ENCODE results near the gene LRRC71. TPM values are rescaled to one million over a fixed set of nuclear protein-coding genes. Genes with fewer than 3 reads are reported as not detected.

LRRC71 gene
- total and polyA plus RNA-seq, 2 donors (not counting 1 experiment from before 2014, with no cell fraction given) = not detected

DNA sequence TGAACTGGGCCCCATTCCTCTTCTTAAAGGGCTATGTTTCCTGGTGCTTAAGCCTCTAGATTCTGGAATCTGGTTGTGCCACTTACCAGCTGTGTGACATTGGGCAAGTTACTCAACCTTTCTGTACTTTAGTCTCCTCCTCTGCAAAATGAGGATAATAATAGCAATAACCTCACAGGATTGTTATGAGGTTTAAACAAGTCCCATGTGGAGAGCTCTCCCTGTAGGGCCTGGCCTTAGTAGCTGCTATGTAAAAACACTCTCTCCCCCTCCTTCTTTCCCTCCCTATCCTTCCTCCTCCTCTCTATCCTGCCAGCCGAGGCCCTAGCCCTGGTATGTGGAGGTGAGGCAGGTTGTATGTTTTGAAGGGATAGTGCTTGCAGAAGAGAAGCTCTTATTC lies 35.1 kb upstream of the LRRC71 start:
- H3K27ac ChIP-seq (ENCODE audit: low read length in 2 of 2) = no peak overlapping the region
- POLR2A ChIA-PET = no interaction called here
- H3K4me1 ChIP-seq (ENCODE audit: control insufficient read depth in 2 of 2, insufficient read depth in 2 of 2, low read length in 2 of 2) = no peaks in the 10 kb centered on the region
- no peaks in the 10 kb centered on the region for H3K9me3 ChIP-seq (ENCODE audit: control extremely low read depth in 1 of 3, control insufficient read depth in 2 of 3, insufficient read depth in 1 of 3, low read length in 2 of 3)
- no peak overlapping the region for H3K4me3 ChIP-seq (ENCODE audit: control extremely low read depth in 1 of 5, extremely low read depth in 1 of 5, insufficient read depth in 1 of 5, low read depth in 2 of 5, low read length in 4 of 5)
- H4K20me1 ChIP-seq (ENCODE audit: control insufficient read depth, insufficient read depth, low read length, poor library complexity, severe bottlenecking) = no peaks in the 10 kb centered on the region
- no peak overlapping the region for H3K4me2 ChIP-seq (replicated peaks; ENCODE audit: low read depth, low read length, poor library complexity, severe bottlenecking)
- H3K4me1 Mint-ChIP-seq = peaks cover 3% of the 10 kb centered on the region
- H3K4me3 Mint-ChIP-seq = no peak overlapping the region
- CTCF ChIA-PET = interaction anchor here (1.8 kb wide), 1 partner anchor 196 kb away, joined by 6 read pairs; no protein-coding TSS in a partner anchor
- H3K36me3 ChIP-seq (replicated peaks in 1 of 2; ENCODE audit: control extremely low read depth in 1 of 2, control insufficient read depth in 1 of 2, extremely low read depth in 1 of 2, insufficient read depth in 2 of 2, low read length in 1 of 2) = no peaks in the 10 kb centered on the region
- no peak for ATAC-seq (ENCODE audit: low read depth)
- no peak overlapping the region for H3K9ac ChIP-seq (ENCODE audit: low read length)
- no peak for DNase-seq
- WGBS (ENCODE audit: insufficient coverage) = no CpG with 5 or more reads among the region's 1 CpG
- intact Hi-C loops (cut with micrococcal nuclease) = no loop called here
- no peak overlapping the region for H3K27ac Mint-ChIP-seq
- H3K27me3 ChIP-seq (replicated peaks in 1 of 4; ENCODE audit: control extremely low read depth in 1 of 4, control insufficient read depth in 3 of 4, insufficient read depth in 4 of 4, low read length in 3 of 4) = peaks cover 0 to 53% (median 8%) of the 10 kb centered on the region in 4 experiments
- peaks cover 63% of the 10 kb centered on the region for H3K27me3 Mint-ChIP-seq
- no peak overlapping the region for H2AFZ ChIP-seq (ENCODE audit: insufficient read depth, low read depth, low read length, poor library complexity, severe bottlenecking)
- no peaks in the 10 kb centered on the region for H3K79me2 ChIP-seq (ENCODE audit: control insufficient read depth, insufficient read depth, low read length)
- no peak for TF ChIP-seq CTCF (IDR thresholded peaks at IDR 0.05)
- TF ChIP-seq EZH2 (IDR thresholded peaks at IDR 0.05; ENCODE audit: borderline replicate concordance, insufficient read depth, low read depth, low read length, poor library complexity, severe bottlenecking) = no peak
- no peaks in the 10 kb centered on the region for H3K9me3 Mint-ChIP-seq (ENCODE audit: insufficient read depth)

- Histone ChIP-seq H3K4me2 (replicated peaks; ENCODE audit: low read depth, low read length, poor library complexity, severe bottlenecking) (no peak overlapping the region), H3K4me3 (ENCODE audit: control extremely low read depth in 1 of 5, extremely low read depth in 1 of 5, insufficient read depth in 1 of 5, low read depth in 2 of 5, low read length in 4 of 5) (no peak overlapping the region), H3K27me3 (replicated peaks in 1 of 4; ENCODE audit: control extremely low read depth in 1 of 4, control insufficient read depth in 3 of 4, insufficient read depth in 4 of 4, low read length in 3 of 4) (peaks cover 0 to 53% (median 9%) of the 10 kb centered on the region in 4 experiments), H3K9ac (ENCODE audit: low read length) (no peak overlapping the region), H2AFZ (ENCODE audit: insufficient read depth, low read depth, low read length, poor library complexity, severe bottlenecking) (no peak overlapping the region), H3K27ac (ENCODE audit: low read length in 2 of 2) (no peak overlapping the region), H3K9me3 (ENCODE audit: control extremely low read depth in 1 of 3, control insufficient read depth in 2 of 3, insufficient read depth in 1 of 3, low read length in 2 of 3) (no peaks in the 10 kb centered on the region), H3K36me3 (replicated peaks in 1 of 2; ENCODE audit: control extremely low read depth in 1 of 2, control insufficient read depth in 1 of 2, extremely low read depth in 1 of 2, insufficient read depth in 2 of 2, low read length in 1 of 2) (no peaks in the 10 kb centered on the region), H3K4me1 (ENCODE audit: control insufficient read depth in 2 of 2, insufficient read depth in 2 of 2, low read length in 2 of 2) (no peaks in the 10 kb centered on the region), H4K20me1 (ENCODE audit: control insufficient read depth, insufficient read depth, low read length, poor library complexity, severe bottlenecking) (no peaks in the 10 kb centered on the region), H3K79me2 (ENCODE audit: control insufficient read depth, insufficient read depth, low read length) (no peaks in the 10 kb centered on the region)
- ATAC-seq (ENCODE audit: low read depth) = no peak
- Mint-ChIP-seq H3K27ac (no peak overlapping the region), H3K4me3 (no peak overlapping the region), H3K4me1 (peaks cover 3% of the 10 kb centered on the region), H3K27me3 (peaks cover 62% of the 10 kb centered on the region), H3K9me3 (ENCODE audit: insufficient read depth) (no peaks in the 10 kb centered on the region)
- 74% methylated on average over 5 of the region's 13 CpGs for WGBS (ENCODE audit: insufficient coverage)
- TF ChIP-seq CTCF (IDR thresholded peaks at IDR 0.05) = no peak
- TF ChIP-seq EZH2 (IDR thresholded peaks at IDR 0.05; ENCODE audit: borderline replicate concordance, insufficient read depth, low read depth, low read length, poor library complexity, severe bottlenecking) = no peak
- intact Hi-C loops (cut with micrococcal nuclease) = no loop called here
- POLR2A ChIA-PET = no interaction called here
- no peak for DNase-seq
- CTCF ChIA-PET = interaction anchor here (1.8 kb wide), 1 partner anchor 197 kb away, joined by 6 read pairs; no protein-coding TSS in a partner anchor
These were observed 34.5 kb upstream of the LRRC71 start for GRCh38 chr1:156885880-156886355.
